ENCODE results near the gene OPA1. TPM values are rescaled to one million over a fixed set of nuclear protein-coding genes. Genes with fewer than 3 reads are reported as not detected.

The OPA1 gene
- total RNA-seq, 1 experiment from 2014 or later: 75.4 TPM

- H3K4me2 ChIP-seq (ENCODE audit: insufficient read depth, insufficient read length, low read length): no peak overlapping the region
- no peak overlapping the region for H4K91ac ChIP-seq (ENCODE audit: insufficient read length, low read depth, low read length)
- Mint-ChIP-seq H3K36me3 (ENCODE audit: insufficient read depth in 1 of 3, low read depth in 3 of 3) (peaks cover 27 to 38% (median 38%) of the 10 kb centered on the region in 3 experiments), H3K27me3 (ENCODE audit: low read depth) (peaks cover 30% of the 10 kb centered on the region), H3K9me3 (peaks cover 40 to 41% of the 10 kb centered on the region in 2 experiments), H3K4me3 (no peak overlapping the region), H3K4me1 (peaks cover 23 to 38% of the 10 kb centered on the region in 2 experiments), H3K27ac (no peak overlapping the region)
- H2BK12ac ChIP-seq (ENCODE audit: insufficient read length, low read depth, low read length): no peak overlapping the region
- H2BK20ac ChIP-seq (ENCODE audit: low read depth, low read length, poor library complexity, severe bottlenecking): no peak overlapping the region
- H4K8ac ChIP-seq (replicated peaks; ENCODE audit: insufficient read length, low read depth, low read length): no peak overlapping the region
- no peaks in the 10 kb centered on the region for H4K20me1 ChIP-seq (ENCODE audit: control insufficient read depth, insufficient read depth, insufficient read length)
- no peak overlapping the region for H3K27ac ChIP-seq (ENCODE audit: insufficient read length, low read depth, low read length)
- H3K56ac ChIP-seq (ENCODE audit: insufficient read length, low read depth, low read length): no peak overlapping the region
- H3K79me1 ChIP-seq (ENCODE audit: insufficient read depth, low read depth, low read length, poor library complexity, severe bottlenecking): no peaks in the 10 kb centered on the region
- no peaks in the 10 kb centered on the region for H3K79me2 ChIP-seq (ENCODE audit: insufficient read depth, low read length)
- no peak overlapping the region for H3T11ph ChIP-seq (ENCODE audit: low read length)
- H3K9me3 ChIP-seq (ENCODE audit: control insufficient read depth, low read depth, low read length): peaks cover 24% of the 10 kb centered on the region
- no peak overlapping the region for H3K4ac ChIP-seq (ENCODE audit: low read depth, low read length)
- no peak overlapping the region for H2BK5ac ChIP-seq (ENCODE audit: insufficient read length, low read length)
- H4K5ac ChIP-seq (ENCODE audit: insufficient read length, low read depth, low read length): no peak overlapping the region
- H3K27me3 ChIP-seq (ENCODE audit: insufficient read depth, low read length): no peaks in the 10 kb centered on the region
- H2BK120ac ChIP-seq (ENCODE audit: low read depth, low read length, poor library complexity, severe bottlenecking): no peak overlapping the region
- H3K14ac ChIP-seq (ENCODE audit: insufficient read depth, low read length): no peak overlapping the region
- TF ChIP-seq CTCF (conservative IDR thresholded peaks at IDR 0.05): no peak
- H2AFZ ChIP-seq (ENCODE audit: low read length): no peak overlapping the region
- no peak overlapping the region for H2BK15ac ChIP-seq (ENCODE audit: low read depth, low read length)
- no peak for DNase-seq
- H2AK5ac ChIP-seq (ENCODE audit: insufficient read length, low read length): no peak overlapping the region
- H3K23me2 ChIP-seq (ENCODE audit: insufficient read length, low read depth, low read length, poor library complexity, severe bottlenecking): no peaks in the 10 kb centered on the region
- no peak overlapping the region for H3K9ac ChIP-seq (ENCODE audit: extremely low read depth, insufficient read length, low read length)
- no peak overlapping the region for H3K18ac ChIP-seq (ENCODE audit: insufficient read length, low read depth, low read length)
- no CpG with 5 or more reads among the region's 9 CpGs for WGBS (ENCODE audit: extremely low coverage, insufficient read length, low lambda C conversion rate)
- no peak overlapping the region for H3K23ac ChIP-seq (ENCODE audit: insufficient read length, low read depth, low read length)
- no peaks in the 10 kb centered on the region; the same call in 1 of the 2 replicates for H3K4me1 ChIP-seq (ENCODE audit: insufficient read depth, low read length)
Measured at GRCh38 chr3:193711523-193711963, 118.5 kb downstream of the OPA1 start.
